K562 (cell line): ENCODE results near the gene FAM168B. TPM values are rescaled to one million over a fixed set of nuclear protein-coding genes. Genes with fewer than 3 reads are reported as not detected.

Source experiments
- ATF1 ChIP-seq, 2 experiments: fragments of 450-650 bp in 1 of 2; IDR thresholded peaks; 2 replicates each; pipeline ENCODE4 v1.6.1; 2016; ENCODE audit warnings: missing compliant biosample characterization in 1 of 2, missing genetic modification characterization in 1 of 2
- ETV5 ChIP-seq: sonication (generic); formaldehyde crosslinking; IDR thresholded peaks from 2 replicates; pipeline ENCODE4 v1.4.0; 2020; ENCODE audit warnings: low read depth, mild to moderate bottlenecking, missing genetic modification reagents
- FOXA1 ChIP-seq: fragments of 450-650 bp; IDR thresholded peaks from 2 replicates; pipeline ENCODE4 v1.6.1; 2016; ENCODE audit warnings: mild to moderate bottlenecking, borderline replicate concordance
- GATA2 ChIP-seq: sonication (generic); formaldehyde crosslinking; IDR thresholded peaks from 2 replicates; pipeline ENCODE4 v1.4.0; 2020; ENCODE audit warnings: mild to moderate bottlenecking, missing genetic modification reagents
- KHSRP ChIP-seq: fragments of 450-650 bp; IDR thresholded peaks from 2 replicates; pipeline ENCODE4 v1.6.1; 2017
- MYC ChIP-seq, 2 experiments: fragments of 250-450 bp in 1 of 2; sonication (Bioruptor Pico) in 1 of 2; IDR thresholded peaks; 2 replicates each; pipeline versions ENCODE4 v1.5.1 to v1.6.1; 2012 to 2021; ENCODE audit warnings: low read depth in 2 of 2, borderline replicate concordance in 1 of 2, improper control_type of control experiment in 1 of 2, low read length in 1 of 2, mild to moderate bottlenecking in 1 of 2, moderate library complexity in 1 of 2
- NFIX ChIP-seq: fragments of 250-450 bp; sonication (Bioruptor Pico); IDR thresholded peaks from 2 replicates; pipeline ENCODE4 v1.4.0; 2020; ENCODE audit warnings: low read depth, mild to moderate bottlenecking, moderate library complexity
- SAFB ChIP-seq: fragments of 200-400 bp; formaldehyde crosslinking; IDR thresholded peaks from 2 replicates; pipeline ENCODE4 v1.6.1; 2017; ENCODE audit warnings: low read depth, low read length, borderline replicate concordance
- TAF1 ChIP-seq: IDR thresholded peaks from 2 replicates; pipeline ENCODE4 v1.6.1; 2011; ENCODE audit warnings: mild to moderate bottlenecking, low read length, moderate library complexity; ENCODE audit not compliant: insufficient read depth, control insufficient read depth, severe bottlenecking; ENCODE audit errors: extremely low read depth
- ZFP1 ChIP-seq: fragments of 450-650 bp; formaldehyde crosslinking; IDR thresholded peaks from 2 replicates; pipeline ENCODE4 v1.4.0; 2020; ENCODE audit warnings: mild to moderate bottlenecking, mixed read lengths
- ZNF12 ChIP-seq: sonication (generic); formaldehyde crosslinking; IDR thresholded peaks from 2 replicates; pipeline ENCODE4 v1.4.0; 2020; ENCODE audit warnings: mild to moderate bottlenecking, missing genetic modification reagents
- ZNF584 ChIP-seq: fragments of 200-800 bp; sonication (Bioruptor generic); IDR thresholded peaks from 2 replicates; pipeline ENCODE4 v1.6.1; 2016; ENCODE audit warnings: low read depth, mild to moderate bottlenecking, missing genetic modification characterization, missing compliant biosample characterization
- polyA plus RNA-seq, 8 experiments: library from polyadenylated mRNA; depleted of rRNA in 4 of 8; stranded (reverse) in 5 of 8; unstranded in 3 of 8; fragments of >200 nt; fragmentation: Nextera tagmentation in 2 of 8; fragmentation: Illumina TruSeq in 1 of 8; extraction: Ambion mirVana in 2 of 8; extraction: Trizol in 1 of 8; gene quantifications; 2 replicates each; pipeline versions ENCODE4 v1.2.1 to v1.2.3, GENCODE V29; 2011 to 2014; ENCODE audit warnings: inconsistent platforms in 1 of 8, missing spikeins in 1 of 8
- total RNA-seq, 7 experiments: library from RNA; depleted of rRNA in 6 of 7; stranded (reverse); fragments of >200 nt in 6 of 7; fragmentation: Illumina TruSeq in 2 of 7; extraction: Trizol in 2 of 7; gene quantifications; 2 replicates each; pipeline versions ENCODE4 v1.2.1 to v1.2.3, GENCODE V29; 2011 to 2021; ENCODE audit warnings: low replicate concordance in 1 of 7
- TF ChIP-seq, protein P1 (sequence below): sonication (generic); formaldehyde crosslinking; IDR thresholded peaks from 2 replicates; pipeline ENCODE4 v1.8.1; 2023; ENCODE audit warnings: mild to moderate bottlenecking, missing genetic modification reagents, moderate library complexity
- TF ChIP-seq, protein P2 (sequence below): fragments of 450-650 bp; IDR thresholded peaks from 2 replicates; pipeline ENCODE4 v1.6.1; 2016; ENCODE audit warnings: low read depth
- TF ChIP-seq, protein P3 (sequence below): fragments of 250-450 bp; sonication (Bioruptor Pico); IDR thresholded peaks from 2 replicates; pipeline ENCODE4 v1.4.0; 2020; ENCODE audit warnings: mild to moderate bottlenecking, moderate library complexity

The FAM168B gene
- total and polyA plus RNA-seq, 9 of the 15 experiments (the other 6 are each of a cell fraction or from before 2014, with no cell fraction given) = 3.3 to 76.0 (median 46.1) TPM

DNA sequence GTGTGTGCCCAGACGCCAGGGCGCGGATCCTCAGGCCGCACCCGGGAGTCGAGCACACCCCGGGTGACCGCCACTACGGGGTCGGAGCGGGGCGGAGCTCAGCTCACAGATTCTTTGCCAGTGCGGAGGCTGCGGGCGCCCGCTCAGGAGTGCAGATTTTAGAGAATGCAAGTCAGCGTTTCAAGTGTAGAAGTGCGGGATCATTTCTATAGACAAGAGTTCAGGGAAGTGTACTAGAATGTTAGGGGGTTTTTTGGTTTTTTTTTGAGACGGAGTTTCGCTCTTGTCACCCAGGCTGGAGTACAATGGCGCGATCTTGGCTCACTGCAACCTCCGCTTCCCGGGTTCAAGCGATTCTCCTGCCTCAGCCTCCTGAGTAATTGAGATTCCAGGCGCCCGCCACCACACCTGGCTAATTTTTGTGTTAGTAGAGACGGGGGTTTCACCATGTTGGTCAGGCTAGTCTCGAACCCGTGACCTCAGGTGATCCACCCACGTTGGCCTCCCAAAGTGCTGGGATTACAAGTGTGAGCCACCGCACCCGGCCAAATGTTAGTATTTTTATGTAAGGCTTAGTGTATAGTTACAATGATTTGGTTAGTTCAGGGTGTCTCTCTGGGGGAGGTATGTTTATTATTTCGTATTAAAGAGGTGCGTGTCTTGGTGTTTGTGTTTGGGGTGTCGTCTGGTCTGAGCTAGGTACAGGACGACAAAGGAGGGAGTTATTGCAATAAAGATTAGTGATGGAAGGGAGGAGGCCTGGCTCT is 619 bp upstream of the FAM168B start (continued):
- TF ChIP-seq, protein P1, sequence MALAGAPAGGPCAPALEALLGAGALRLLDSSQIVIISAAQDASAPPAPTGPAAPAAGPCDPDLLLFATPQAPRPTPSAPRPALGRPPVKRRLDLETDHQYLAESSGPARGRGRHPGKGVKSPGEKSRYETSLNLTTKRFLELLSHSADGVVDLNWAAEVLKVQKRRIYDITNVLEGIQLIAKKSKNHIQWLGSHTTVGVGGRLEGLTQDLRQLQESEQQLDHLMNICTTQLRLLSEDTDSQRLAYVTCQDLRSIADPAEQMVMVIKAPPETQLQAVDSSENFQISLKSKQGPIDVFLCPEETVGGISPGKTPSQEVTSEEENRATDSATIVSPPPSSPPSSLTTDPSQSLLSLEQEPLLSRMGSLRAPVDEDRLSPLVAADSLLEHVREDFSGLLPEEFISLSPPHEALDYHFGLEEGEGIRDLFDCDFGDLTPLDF (CRISPR knock-in tag) = 0 out of 2 replicates have a peak, but pooled peaks have one; percentile 34
- TF ChIP-seq, protein P2, sequence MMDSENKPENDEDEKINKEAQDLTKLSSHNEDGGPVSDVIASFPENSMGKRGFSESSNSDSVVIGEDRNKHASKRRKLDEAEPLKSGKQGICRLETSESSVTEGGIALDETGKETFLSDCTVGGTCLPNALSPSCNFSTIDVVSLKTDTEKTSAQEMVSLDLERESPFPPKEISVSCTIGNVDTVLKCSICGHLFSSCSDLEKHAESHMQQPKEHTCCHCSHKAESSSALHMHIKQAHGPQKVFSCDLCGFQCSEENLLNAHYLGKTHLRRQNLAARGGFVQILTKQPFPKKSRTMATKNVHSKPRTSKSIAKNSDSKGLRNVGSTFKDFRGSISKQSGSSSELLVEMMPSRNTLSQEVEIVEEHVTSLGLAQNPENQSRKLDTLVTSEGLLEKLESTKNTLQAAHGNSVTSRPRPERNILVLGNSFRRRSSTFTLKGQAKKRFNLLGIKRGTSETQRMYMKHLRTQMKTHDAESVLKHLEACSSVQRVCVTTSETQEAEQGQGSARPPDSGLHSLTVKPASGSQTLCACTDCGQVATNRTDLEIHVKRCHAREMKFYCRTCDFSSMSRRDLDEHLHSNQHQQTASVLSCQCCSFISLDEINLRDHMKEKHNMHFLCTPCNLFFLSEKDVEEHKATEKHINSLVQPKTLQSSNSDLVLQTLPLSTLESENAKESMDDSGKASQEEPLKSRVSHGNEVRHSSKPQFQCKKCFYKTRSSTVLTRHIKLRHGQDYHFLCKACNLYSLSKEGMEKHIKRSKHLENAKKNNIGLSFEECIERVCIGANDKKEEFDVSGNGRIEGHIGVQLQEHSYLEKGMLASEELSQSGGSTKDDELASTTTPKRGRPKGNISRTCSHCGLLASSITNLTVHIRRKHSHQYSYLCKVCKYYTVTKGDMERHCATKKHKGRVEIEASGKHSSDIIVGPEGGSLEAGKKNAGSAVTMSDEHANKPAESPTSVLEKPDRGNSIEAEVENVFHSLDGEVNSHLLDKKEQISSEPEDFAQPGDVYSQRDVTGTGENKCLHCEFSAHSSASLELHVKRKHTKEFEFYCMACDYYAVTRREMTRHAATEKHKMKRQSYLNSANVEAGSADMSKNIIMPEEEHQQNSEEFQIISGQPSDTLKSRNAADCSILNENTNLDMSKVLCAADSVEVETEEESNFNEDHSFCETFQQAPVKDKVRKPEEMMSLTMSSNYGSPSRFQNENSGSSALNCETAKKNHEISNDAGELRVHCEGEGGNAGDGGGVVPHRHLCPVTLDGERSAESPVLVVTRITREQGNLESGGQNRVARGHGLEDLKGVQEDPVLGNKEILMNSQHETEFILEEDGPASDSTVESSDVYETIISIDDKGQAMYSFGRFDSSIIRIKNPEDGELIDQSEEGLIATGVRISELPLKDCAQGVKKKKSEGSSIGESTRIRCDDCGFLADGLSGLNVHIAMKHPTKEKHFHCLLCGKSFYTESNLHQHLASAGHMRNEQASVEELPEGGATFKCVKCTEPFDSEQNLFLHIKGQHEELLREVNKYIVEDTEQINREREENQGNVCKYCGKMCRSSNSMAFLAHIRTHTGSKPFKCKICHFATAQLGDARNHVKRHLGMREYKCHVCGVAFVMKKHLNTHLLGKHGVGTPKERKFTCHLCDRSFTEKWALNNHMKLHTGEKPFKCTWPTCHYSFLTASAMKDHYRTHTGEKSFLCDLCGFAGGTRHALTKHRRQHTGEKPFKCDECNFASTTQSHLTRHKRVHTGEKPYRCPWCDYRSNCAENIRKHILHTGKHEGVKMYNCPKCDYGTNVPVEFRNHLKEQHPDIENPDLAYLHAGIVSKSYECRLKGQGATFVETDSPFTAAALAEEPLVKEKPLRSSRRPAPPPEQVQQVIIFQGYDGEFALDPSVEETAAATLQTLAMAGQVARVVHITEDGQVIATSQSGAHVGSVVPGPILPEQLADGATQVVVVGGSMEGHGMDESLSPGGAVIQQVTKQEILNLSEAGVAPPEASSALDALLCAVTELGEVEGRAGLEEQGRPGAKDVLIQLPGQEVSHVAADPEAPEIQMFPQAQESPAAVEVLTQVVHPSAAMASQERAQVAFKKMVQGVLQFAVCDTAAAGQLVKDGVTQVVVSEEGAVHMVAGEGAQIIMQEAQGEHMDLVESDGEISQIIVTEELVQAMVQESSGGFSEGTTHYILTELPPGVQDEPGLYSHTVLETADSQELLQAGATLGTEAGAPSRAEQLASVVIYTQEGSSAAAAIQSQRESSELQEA = peak; percentile 57; the same call in 1 of the 2 replicates
- no peak for TF ChIP-seq SAFB
- TF ChIP-seq ETV5 (CRISPR knock-in tag) = 0 out of 2 replicates have a peak, but pooled peaks have one; percentile 11
- no peak for TF ChIP-seq GATA2 (CRISPR knock-in tag)
- TF ChIP-seq, protein P3, sequence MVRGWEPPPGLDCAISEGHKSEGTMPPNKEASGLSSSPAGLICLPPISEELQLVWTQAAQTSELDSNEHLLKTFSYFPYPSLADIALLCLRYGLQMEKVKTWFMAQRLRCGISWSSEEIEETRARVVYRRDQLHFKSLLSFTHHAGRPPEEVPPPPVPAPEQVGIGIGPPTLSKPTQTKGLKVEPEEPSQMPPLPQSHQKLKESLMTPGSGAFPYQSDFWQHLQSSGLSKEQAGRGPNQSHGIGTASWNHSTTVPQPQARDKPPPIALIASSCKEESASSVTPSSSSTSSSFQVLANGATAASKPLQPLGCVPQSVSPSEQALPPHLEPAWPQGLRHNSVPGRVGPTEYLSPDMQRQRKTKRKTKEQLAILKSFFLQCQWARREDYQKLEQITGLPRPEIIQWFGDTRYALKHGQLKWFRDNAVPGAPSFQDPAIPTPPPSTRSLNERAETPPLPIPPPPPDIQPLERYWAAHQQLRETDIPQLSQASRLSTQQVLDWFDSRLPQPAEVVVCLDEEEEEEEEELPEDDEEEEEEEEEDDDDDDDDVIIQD (CRISPR knock-in tag) = no peak
- no peak for TF ChIP-seq ATF1 (CRISPR knock-in tag; IDR thresholded peaks at IDR 0.05)
- TF ChIP-seq ATF1 (tag; IDR thresholded peaks at IDR 0.05) = 0 out of 2 replicates have a peak, but pooled peaks have one; percentile 6
- TF ChIP-seq KHSRP = no peak
- TF ChIP-seq NFIX (CRISPR knock-in tag) = no peak
- TF ChIP-seq ZFP1 (CRISPR knock-in tag) = no peak
- TF ChIP-seq ZNF12 (CRISPR knock-in tag) = 0 out of 2 replicates have a peak, but pooled peaks have one; percentile 21
- peak; percentile 41 for TF ChIP-seq TAF1
- TF ChIP-seq ZNF584 = no peak
- TF ChIP-seq MYC (IDR thresholded peaks at IDR 0.05; ENCODE audit: low read depth, low read length) = no peak
- TF ChIP-seq MYC (CRISPR knock-in tag; IDR thresholded peaks at IDR 0.05; ENCODE audit: borderline replicate concordance, low read depth) = peak; percentile 19; the same call in 1 of the 2 replicates
- no peak for TF ChIP-seq FOXA1
